ENCODE measurements around the gene B3GALNT1.

Gene B3GALNT1, protein sequence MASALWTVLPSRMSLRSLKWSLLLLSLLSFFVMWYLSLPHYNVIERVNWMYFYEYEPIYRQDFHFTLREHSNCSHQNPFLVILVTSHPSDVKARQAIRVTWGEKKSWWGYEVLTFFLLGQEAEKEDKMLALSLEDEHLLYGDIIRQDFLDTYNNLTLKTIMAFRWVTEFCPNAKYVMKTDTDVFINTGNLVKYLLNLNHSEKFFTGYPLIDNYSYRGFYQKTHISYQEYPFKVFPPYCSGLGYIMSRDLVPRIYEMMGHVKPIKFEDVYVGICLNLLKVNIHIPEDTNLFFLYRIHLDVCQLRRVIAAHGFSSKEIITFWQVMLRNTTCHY

DNA sequence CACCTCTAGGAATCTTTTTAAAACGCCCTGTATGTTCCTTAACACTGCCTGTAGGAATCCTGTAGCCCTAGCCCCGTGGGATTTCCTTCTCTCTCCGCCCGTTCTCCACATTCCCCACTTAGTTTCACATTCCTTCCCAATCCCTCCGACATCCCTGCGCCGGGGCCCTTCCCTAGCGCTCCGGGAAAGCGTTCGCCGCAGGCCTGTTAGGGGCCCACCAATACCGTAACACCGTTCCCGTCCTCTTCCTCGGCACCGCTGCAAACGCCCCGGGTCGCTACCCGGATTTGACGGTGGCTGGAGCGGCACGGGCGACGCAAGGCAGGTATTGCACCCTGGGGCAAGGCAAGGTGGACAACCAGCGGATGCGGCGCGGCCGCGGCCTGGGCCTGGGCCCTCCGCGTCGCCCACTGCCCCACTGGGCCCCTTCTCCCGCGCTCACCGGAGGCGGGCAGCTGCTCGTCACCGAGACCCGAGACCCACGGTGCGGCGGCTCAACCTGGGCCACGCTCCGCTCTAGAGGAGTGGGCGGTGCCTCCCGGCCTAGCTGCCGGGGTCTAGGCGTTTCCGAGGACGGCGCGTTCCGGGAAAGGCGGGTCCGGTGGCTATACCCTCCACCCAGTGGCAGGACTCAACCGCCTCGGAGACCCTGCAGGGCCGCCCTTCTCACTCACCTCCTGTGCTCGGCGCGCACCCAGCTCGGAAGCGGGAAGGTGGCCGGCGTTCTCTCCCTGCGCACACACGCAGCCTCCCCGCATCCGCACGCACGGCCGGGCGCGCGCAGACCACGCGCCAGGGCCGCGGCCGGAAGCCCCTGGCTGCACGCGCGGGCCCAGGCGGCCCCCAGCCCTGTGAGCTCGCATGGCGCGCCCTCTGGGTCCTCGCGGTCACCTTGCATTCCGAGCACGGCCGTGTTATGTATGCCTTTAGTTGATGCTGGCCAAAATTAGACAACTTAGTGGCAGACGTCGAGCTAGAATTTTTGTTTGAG is at the start of gene B3GALNT1:
B3GALNT1 (minus strand) TSS at position 789 of the 991 bp plus-strand sequence. CDS start 18,595 bp downstream, outside the sequence.
- DNase-seq = no peak

DNA sequence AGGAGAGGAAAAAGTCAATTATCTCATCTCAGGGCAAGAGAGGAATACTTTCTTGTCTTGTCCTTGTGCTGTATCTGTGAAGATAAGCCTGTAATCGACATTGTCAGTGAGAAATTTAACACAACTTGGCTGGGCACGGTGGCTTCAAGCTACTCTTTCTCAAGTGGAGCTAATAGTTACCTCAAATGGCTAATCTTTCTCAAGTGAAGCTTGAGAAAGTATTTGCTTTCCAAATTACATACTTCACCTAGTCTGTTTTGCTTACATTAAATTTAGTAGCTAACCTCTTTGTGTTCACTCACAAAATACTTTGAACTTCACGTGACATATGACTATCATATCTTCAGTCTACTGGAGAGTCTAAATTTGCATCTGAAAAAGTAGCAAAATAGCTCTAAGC is 48.3 kb upstream of the B3GALNT1 start:
- DNase-seq = no peak

DNA sequence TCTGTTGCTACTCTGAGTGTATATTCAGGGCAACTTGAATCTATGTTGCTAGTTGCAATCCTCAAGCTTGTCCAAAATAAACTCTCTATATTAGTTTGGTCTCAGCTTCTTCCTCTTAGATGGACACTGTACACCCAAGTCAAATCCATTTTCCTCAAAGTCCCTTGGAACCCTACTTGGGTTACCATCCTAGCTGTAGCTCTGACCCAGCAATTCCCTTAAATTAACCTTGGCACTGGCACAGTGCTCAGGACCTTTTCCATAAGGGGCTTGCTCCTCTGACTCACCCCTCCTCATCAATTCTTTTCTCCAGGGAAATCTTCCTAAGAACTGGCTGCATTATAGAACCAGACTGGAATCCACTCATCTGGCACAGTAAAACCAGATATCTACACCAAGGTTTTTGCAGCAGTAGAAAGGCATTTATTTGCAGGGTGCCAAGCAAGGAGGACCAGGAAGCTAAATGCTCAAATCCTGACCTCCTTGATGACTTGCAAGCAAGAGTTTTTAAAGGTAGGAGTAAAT is 44.9 kb upstream of the B3GALNT1 start:
- no peak for DNase-seq

DNA sequence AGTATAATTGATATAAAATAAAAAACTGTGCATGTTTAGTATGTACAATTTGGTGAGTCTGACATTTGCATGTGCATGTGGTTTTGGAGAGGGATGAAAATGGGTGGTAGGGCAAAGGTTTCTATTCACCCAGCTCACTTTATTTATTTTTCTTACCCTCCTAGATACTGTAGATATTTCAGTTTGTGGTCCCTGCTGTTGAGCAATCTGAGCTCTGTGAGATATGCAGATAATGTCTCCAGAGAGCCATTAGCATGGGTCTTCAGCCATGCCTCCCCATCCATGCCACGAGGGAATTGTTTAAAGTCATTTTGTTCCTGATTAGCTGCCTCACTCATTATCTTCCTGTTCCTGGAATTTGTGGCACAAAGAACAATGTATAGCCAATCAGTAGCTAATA is 44.4 kb upstream of the B3GALNT1 start:
- no peak for DNase-seq

DNA sequence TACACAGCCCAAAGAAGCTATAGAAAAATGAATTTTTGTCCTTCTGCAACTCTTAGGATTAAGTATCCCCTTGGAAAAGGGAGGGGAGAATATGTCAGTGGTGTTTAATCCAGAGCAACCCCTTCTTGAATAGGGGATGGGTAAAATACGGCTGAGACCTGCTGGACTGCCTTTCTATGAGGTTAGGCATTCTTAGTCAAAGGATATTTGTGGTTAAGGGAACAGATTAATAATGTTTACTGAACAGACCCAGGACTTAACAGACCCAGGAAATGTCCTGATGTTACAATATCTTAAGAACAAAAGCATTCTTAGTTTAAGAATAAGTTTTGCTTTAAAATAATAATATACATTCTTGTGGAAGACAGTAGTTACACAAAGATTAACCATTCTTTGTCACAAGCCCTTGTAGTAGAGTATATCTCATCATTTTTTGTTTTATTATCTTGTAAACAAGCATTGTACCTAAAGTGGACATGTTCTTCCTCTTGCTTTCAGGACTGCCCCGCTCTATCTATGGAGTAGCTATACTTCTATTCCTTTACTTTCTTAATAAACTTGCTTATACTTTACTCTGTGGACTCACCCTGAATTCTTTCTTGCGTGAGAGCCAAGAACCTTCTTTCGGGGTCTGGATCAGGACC is 43.8 kb upstream of the B3GALNT1 start:
- no peak for DNase-seq

DNA sequence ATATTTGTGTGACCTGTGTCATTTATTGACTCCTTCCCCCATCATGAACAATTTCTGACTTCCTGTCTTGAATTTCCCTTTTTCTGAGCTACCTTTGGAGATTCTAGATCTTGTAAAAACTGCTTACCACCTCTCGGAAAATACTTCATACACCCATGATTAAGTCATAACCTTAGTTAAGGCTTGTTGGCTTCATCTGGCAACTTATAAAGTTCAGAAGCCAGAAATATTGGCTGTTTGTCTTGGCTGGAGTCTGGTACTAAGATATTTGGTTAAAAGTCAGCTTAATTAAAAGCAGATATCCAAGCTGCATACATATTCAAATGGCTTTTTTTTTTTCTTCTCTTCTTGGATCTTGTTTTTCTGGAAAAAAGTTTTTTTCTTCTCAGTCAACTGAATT is 37.3 kb upstream of the B3GALNT1 start:
- DNase-seq = no peak

DNA sequence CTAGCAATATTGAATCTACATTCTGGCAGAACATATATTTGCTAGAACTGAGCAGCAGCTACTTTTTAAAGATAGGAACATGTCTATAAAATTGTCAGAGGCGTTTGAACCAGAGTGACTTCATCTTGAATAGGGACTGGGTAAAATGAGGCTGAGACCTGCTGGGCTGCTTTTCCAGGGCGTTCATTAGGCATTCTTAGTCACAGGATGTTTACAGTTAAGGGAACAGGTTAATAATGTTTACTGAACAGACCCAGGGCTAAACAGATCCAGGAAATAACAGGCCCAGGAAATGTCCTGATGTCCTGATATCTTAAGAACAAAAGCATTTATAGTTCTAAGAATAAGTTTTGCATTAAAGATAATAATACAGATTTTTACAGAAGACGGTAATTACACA is 34.5 kb upstream of the B3GALNT1 start:
- DNase-seq = no peak

DNA sequence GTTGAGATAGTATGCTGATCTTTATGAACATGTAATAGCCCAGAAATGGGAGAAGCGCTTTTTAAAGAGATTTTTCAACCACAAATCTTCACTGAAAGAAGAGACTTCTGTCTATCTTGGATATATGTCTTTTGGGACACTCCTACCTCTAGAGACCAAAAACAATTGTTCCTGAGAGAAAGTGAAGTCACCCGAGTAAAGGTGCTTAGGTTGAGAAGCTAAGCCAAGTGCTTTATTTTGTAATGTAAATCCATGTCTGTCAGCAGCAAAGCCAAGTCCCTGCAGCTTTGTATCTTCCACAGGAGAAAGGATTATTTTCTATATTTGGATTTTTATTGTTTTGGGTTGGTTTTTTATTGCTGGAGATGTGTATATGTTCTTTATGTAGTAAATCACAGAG is 32.1 kb upstream of the B3GALNT1 start:
- no peak for DNase-seq

DNA sequence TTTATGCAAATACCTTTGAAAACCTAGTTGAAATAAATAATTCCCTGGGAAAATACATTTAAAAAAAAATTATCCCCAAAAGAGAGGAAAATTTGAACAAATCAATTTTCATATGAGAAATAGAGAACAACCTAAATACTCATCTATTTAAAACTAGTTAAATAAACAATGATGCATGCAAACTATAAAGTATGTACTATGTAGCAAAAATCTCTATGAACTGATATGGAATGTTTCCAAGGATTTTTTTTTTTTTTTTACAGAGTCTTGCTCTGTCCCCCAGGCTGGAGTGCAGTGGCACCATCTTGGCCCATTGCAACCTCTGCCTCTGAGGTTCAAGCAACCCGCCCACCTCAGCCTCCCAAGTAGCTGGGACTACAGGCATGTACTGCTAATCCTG is 27.2 kb upstream of the B3GALNT1 start:
- DNase-seq = no peak

DNA sequence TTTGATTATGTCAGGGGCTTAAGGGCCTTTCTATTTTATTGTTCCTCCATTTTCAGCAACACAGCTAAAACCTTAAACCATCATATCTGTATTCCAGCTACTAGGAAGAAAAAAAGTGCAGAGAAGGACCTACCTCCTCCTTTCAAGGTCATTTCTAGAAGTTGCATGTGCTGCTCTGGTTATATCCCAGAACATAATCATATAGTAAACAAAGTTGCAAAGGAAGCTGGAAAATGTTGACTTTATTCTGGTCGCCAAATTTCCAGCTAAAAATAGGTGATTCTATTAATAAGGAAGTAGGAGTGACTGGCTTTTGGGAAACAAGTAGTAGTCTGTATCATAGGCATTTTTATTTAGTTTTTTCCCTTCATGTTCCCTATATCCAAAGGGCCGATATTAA is 21.3 kb upstream of the B3GALNT1 start:
- no peak for DNase-seq

DNA sequence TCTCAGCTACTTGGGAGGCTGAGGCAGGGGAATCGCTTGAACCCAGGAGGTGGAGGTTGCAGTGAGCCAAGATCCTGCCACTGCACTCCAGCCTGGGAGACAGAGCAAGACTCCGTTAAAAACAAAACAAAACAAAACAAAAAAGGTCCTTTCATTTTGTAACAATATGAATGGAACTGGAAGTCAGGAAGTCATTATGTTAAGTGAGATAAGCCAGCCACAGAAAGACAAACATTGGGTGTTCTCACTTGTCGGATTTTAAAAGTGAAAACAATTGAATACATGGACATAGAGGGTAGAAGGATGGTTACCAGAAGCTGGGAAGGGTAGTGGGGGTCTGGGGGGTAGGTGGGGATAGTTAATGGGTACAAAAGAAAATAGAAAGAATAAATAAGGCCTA is 12.5 kb upstream of the B3GALNT1 start:
- DNase-seq = no peak

DNA sequence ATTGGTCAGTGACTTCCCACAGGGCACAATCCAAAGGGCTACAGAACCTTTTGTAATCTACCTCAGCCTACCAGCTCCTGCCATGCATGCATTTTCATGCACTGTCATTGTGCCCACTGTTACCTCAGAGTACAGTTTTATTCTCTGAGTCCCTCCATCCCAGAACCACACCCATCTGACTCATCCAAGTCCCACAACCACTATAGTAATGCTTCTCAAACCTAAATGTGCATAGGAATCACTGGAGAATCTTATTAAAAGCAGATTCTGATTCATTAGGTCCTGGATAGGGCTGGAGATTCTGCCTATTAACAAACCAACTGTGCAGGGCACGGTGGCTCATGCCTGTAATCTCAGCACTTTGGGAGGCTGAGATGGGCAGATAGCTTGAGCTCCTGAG is 3.7 kb upstream of the B3GALNT1 start:
- DNase-seq = no peak

DNA sequence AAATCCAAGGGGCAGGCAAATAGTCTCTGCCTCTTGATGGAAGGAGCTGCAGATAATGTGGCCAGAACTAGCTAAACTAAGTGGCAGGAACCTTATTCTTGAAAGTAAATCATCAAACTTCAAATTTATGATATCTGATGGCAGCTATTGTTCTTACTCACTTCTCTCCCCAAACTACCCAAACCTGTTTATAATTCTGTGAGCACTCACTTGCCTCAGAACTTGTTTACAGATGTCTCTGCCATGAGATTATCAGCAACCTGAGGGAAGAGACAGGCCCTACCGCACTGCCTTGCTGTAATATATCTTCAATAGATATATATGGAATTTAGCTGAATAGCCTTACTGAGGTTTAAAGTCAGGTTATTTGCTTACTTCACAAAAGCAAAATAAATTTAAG is 2.2 kb upstream of the B3GALNT1 start:
- no peak for DNase-seq

DNA sequence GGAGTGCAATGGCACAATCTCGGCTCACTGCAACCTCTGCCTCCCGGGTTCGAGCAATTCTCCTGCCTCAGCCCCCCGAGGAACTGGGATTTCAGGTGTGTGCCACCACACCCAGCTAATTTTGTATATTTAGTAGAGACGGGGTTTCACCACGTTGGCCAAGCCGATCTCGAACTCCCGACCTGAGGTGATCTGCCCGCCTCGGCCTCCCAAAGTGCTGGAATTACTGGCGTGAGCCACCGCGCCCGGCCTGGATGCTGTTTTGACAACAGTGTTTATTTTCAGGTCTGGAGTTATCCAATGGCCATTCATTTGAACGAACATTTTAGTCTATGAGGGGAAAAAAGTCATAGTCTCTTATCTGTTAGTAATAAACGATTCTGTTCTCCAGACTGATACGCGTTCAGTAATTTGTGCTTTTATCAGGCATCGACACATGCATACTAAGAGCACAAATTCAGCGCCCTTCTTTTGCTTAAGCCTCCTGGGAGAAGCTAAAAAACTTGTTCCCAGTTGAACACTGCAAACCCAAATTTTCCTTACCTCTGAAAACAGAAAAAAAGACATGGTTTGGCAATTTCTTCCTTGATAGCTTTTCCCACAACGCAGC is 1.3 kb downstream of the B3GALNT1 start:
- DNase-seq = no peak

DNA sequence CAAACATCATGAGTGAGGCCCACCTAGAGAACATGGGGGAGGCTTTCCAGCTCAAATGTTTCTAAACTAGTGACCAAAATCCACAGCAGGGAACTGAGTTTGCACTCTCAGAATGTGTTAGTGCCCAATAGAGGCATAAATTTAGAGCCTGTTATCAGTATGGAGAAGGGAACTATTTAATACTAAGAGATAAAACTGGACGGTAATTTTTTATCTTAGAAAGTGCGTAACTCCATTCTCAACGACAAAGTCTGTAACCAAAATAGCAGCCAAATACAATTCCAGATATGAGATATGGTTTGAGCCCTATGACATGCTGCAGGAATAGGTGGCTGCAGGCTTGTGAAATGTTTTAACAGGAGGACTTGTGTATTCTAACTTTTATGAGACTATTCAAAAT is 3.5 kb downstream of the B3GALNT1 start:
- no peak for DNase-seq

DNA sequence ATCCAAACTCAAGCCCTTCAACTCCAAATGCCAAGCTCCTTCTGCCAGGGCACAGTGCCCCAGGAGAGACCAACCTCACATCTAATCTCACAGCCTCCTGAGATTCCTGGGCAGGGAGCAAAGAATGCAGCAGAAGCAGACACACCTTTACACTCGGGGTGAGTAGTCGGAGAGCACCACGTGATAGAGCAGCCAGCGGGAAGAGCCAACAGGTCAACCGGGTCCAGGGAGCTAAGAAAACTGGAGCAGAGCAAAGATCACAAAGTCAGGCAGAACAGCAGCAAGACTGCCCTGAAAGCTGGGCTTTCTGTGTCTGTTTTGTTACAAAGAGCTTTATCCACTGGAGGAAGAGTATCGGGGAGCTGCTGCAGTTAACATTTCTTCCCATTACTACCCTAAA is 4.2 kb downstream of the B3GALNT1 start:
- no peak for DNase-seq

DNA sequence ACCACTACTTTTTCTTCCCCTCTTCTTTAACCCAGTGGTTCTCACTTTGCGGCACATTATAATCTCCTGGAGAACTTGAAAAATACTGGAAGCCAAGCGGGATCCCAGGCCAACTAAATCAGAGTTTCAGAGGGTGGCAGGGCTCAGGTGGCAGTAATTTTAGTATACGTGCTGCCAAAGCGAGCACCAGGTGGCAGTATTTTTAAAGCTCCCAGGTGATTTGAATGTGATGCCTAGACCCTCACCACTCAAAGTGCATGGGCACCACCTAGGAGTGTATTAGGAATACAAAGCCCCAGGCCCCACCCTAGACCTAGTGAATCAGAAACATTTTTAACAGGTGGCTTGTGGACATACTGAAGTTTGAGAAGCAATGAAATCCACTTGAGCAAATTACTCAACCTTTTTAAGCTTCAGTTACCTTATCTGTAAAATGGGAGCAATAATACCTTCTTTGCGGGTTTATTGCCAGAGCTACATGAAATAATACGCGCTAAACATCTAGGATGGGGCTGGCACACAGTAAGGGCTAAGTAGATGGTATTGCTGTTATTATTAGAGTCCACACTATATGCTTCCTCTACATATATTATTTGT is 8.3 kb downstream of the B3GALNT1 start:
- no peak for DNase-seq

DNA sequence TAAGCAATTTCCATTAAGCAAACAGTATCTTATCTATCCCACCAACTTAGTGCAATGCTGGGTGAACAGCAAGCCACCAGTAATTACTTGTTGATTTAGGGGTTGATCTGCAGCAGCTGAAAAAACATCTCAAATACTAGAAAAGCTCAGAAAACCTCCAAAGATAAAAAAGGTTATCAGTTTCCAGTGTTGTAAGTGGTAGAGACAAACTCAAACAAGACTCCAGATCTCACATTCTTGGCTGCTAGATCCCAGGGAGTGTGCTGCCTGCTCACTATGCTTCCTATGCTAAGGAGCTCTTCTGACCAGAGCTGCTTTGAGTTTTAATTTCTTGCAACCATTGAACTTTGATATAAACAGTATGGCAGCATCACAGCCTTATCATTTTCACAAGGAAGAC is 11.3 kb downstream of the B3GALNT1 start:
- DNase-seq = no peak

DNA sequence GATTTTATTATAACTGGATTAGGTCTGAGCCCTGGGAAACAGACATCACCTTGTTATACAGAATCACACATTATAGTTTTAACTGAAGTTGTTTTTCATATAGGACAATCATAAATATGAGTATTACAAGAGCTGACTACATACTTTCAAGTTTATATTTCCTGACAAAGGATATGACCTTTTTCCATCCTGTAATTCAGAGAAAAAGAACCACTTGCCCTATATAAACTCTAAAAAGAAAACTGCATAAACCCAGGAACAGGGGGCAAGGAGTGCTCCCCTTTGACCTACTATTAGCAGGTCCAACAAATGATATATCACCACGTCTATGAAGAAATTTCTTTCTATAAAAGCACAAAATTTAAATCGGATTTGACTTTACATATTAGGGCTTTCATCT is 20.9 kb downstream of the B3GALNT1 start:
- no peak for DNase-seq

DNA sequence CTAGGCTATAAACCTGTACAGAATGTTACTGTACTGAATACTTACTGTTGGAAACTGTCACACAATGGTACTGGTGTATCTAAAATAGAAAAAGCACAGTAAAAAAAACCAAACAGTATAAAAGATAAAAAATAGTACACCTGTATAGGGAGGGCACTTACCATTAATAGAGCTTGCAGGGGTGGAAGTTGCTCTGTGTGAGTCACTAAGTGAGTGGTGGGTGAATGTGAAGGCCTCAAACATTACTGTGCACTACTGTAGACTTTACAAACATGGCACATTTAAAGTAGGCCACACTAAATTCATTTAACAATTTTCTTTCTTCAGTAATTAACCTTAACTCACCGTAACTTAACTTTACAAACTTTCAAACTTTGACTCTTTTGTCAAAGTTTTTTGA is 22.0 kb downstream of the B3GALNT1 start:
- no peak for DNase-seq

DNA sequence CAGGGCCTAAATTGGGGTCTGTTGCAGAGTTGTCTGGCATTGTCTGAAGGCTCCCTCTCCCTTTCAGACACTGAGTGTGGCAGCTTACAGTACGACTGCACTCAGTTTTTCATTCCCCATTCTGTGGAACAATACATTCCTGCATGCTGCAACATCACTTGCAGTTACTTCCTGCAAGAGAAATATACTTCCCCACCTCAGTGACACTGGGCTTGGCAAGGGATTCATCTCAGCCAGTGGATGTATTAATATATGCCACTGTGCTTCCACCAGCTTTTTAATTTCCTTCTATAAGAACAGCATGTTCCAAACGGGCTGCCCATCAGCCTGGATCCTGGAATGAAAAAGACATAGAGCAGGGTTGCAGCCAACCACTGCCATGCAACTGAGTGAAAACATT is 23.1 kb downstream of the B3GALNT1 start:
- no peak for DNase-seq

DNA sequence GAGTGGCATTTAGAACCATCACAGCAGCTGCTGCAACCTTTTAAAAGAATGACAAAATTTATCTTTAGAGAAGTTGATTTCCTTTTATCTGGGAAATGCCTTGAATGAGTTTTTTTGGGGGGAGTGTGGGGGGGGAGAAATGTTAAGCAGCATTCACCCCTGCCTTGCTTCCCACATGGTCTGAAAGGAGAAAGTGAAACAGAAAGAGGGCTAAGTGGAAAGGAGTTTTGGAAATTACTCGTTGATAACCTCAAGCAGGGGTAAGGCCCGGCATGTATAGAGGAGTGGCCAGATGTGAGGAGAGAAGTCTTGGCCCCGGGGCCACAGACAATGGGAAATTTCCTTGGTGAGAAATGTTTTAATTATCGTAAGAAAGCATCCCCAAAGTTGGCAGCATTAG is 23.5 kb downstream of the B3GALNT1 start:
- no peak for DNase-seq

DNA sequence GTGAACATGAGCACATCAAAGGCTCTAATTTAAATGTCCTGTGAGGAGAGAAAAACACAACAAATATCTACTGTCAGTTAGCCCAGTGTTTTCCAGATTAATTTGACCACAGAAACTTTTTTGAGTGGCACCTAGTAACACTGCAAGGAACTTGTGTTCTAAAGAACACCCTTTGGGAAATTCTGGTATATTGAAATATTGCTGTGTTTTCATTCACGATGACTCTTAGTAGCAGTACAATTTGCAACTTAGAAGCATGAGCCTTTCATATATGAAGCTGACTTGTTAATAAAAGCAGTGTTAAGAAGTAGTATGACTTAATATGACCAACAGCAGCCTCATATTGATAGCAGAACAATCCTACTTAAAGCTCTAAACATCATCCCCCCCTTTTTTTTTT is 32.0 kb downstream of the B3GALNT1 start:
- no peak for DNase-seq

Measured in activated effector memory CD4-positive, alpha-beta T cell treated with Interleukin-2 at 50 U/mL for 16 hours (primary cell).